Measurements from ENCODE around the gene PDZD8. TPM values are rescaled to one million over a fixed set of nuclear protein-coding genes. Genes with fewer than 3 reads are reported as not detected.

PDZD8 gene
- total and polyA plus RNA-seq, 2 donors (not counting 3 experiments of a cell fraction or from before 2014, with no cell fraction given) = 5.9 to 22.6 TPM

DNA sequence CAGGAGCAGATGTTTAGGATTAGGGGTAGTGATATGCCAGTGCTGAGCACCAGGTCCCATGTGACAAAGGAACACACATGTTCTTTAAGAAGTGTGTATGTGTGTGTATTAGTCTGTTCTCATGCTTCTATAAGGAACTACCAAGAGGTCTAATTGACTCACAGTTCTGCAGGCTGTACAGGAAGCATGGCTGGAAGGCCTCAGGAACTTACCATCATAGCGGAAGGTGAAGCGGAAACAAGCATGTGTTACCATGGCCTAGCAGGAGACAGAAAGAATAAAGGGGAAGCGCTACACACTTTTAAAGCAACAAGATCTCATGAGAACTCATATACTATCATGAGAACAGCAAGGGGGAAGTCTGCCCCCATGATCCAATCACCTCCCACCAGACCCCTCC, 22.8 kb upstream of the PDZD8 start:
- H3K4me1 ChIP-seq (ENCODE audit: control insufficient read depth, extremely low read depth, insufficient read depth, low read length) = no peaks in the 10 kb centered on the region
- no peaks in the 10 kb centered on the region for H4K20me1 ChIP-seq (replicated peaks; ENCODE audit: control insufficient read depth, extremely low read depth, insufficient read depth, low read length)
- H3K4me3 ChIP-seq (replicated peaks in 1 of 3; ENCODE audit: insufficient read depth in 1 of 3, low read depth in 1 of 3, low read length in 3 of 3) = no peak overlapping the region
- ChIA-PET CTCF (no interaction called here), POLR2A (no interaction called here)
- TF ChIP-seq EZH2 (IDR thresholded peaks at IDR 0.05; ENCODE audit: borderline replicate concordance, low read depth, low read length, severe bottlenecking) = no peak
- dilution Hi-C loops (cut with MboI; ENCODE audit: extremely low pct_ligation_motif_present, low sequenced_read_pairs) = no loop called here
- no peaks in the 10 kb centered on the region for H3K27me3 ChIP-seq (ENCODE audit: control insufficient read depth in 2 of 2, insufficient read depth in 2 of 2, low read length in 2 of 2)
- FAIRE-seq = no peak
- intact Hi-C loops (cut with micrococcal nuclease) = no loop called here
- H3K9me3 ChIP-seq (replicated peaks; ENCODE audit: control insufficient read depth, insufficient read depth, low read length) = no peaks in the 10 kb centered on the region
- no peaks in the 10 kb centered on the region for H3K79me2 ChIP-seq (ENCODE audit: control insufficient read depth, insufficient read depth, low read length)
- H3K4me2 ChIP-seq (ENCODE audit: insufficient read depth, low read length) = no peak overlapping the region
- DNase-seq (ENCODE audit: low read depth, low spot score) = no peak
- no peaks in the 10 kb centered on the region for H3K36me3 ChIP-seq (ENCODE audit: control insufficient read depth in 2 of 2, extremely low read depth in 1 of 2, insufficient read depth in 2 of 2, low read length in 2 of 2)
- no peak overlapping the region for H3K27ac ChIP-seq (ENCODE audit: insufficient read depth, low read depth, low read length)
- no peaks in the 10 kb centered on the region for H3K9me1 ChIP-seq (replicated peaks; ENCODE audit: control insufficient read depth, extremely low read depth, insufficient read depth, low read length)
- H3K9ac ChIP-seq (replicated peaks; ENCODE audit: extremely low read depth, insufficient read depth, low read length) = no peak overlapping the region
- no TSS peak for BruUV-seq (replicated peaks)
- H2AFZ ChIP-seq (ENCODE audit: low read depth, low read length) = no peak overlapping the region

DNA sequence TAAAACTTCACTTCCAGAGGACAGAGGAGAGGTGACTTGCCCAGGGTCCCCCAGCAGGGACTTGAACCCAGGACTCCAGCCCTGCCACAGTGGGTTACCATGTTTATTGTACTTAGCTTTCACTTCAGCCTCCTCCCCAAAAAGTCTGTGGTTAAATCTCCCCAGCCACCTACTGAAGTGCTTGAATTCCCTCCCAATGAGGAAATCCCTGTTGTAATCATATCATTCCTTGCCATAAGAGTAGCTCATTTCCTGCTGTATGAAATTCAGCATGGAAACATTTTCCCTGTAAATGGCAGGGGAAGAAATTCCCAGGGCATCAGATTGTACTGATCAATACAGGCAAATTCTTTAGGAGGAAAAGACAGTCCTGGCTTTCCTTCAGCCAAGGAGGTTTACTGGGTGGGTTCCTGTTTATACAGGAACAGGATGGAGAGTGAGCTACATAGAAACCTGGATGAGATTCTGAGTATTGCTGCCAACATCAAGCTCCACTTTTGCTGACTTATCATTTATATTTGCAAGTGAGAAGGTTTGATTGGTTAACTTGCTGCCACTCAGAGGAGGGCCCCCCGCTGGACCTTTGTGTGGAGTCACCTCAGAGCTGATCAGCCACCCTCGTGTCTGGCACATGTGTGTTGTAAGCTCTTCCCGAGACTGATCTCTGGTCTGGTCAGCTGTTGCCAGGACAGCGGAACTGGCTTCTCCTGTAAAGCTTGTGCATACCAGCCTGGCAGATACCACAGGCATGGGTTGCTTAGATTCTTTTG, 16.4 kb upstream of the PDZD8 start:
- H3K9me3 ChIP-seq (replicated peaks; ENCODE audit: control insufficient read depth, insufficient read depth, low read length) = no peaks in the 10 kb centered on the region
- no peak for DNase-seq (ENCODE audit: low read depth, low spot score)
- H3K79me2 ChIP-seq (ENCODE audit: control insufficient read depth, insufficient read depth, low read length) = no peaks in the 10 kb centered on the region
- H3K27ac ChIP-seq (ENCODE audit: insufficient read depth, low read depth, low read length) = no peak overlapping the region
- H3K4me3 ChIP-seq (replicated peaks in 1 of 3; ENCODE audit: insufficient read depth in 1 of 3, low read depth in 1 of 3, low read length in 3 of 3) = no peak overlapping the region
- no peaks in the 10 kb centered on the region for H3K9me1 ChIP-seq (replicated peaks; ENCODE audit: control insufficient read depth, extremely low read depth, insufficient read depth, low read length)
- no peak overlapping the region for H2AFZ ChIP-seq (ENCODE audit: low read depth, low read length)
- ChIA-PET POLR2A (no interaction called here), CTCF (interaction anchor here (0.9 to 1.2 kb wide), 3 partner anchors 37 to 105 kb away, joined by 3 read pairs; no protein-coding TSS in a partner anchor)
- no peak overlapping the region for H3K9ac ChIP-seq (replicated peaks; ENCODE audit: extremely low read depth, insufficient read depth, low read length)
- FAIRE-seq = no peak
- no TSS peak for BruUV-seq (replicated peaks)
- H3K4me1 ChIP-seq (ENCODE audit: control insufficient read depth, extremely low read depth, insufficient read depth, low read length) = no peaks in the 10 kb centered on the region
- no peak overlapping the region for H3K4me2 ChIP-seq (ENCODE audit: insufficient read depth, low read length)
- dilution Hi-C loops (cut with MboI; ENCODE audit: extremely low pct_ligation_motif_present, low sequenced_read_pairs) = no loop called here
- no peaks in the 10 kb centered on the region for H3K36me3 ChIP-seq (ENCODE audit: control insufficient read depth in 2 of 2, extremely low read depth in 1 of 2, insufficient read depth in 2 of 2, low read length in 2 of 2)
- intact Hi-C loops (cut with micrococcal nuclease) = no loop called here
- H3K27me3 ChIP-seq (ENCODE audit: control insufficient read depth in 2 of 2, insufficient read depth in 2 of 2, low read length in 2 of 2) = peaks cover 5 to 20% of the 10 kb centered on the region in 2 experiments
- TF ChIP-seq POLR2A (IDR thresholded peaks at IDR 0.05; ENCODE audit: low read depth, low read length) (no peak), JUN (IDR thresholded peaks at IDR 0.05; ENCODE audit: borderline replicate concordance, insufficient read depth, insufficient read length, low read depth) (no peak), GATA2 (IDR thresholded peaks at IDR 0.05; ENCODE audit: insufficient read depth, insufficient read length, low read depth, low read length) (no peak)
- H4K20me1 ChIP-seq (replicated peaks; ENCODE audit: control insufficient read depth, extremely low read depth, insufficient read depth, low read length) = no peaks in the 10 kb centered on the region
